Activated CD8-positive, alpha-beta memory T cell treated with anti-CD3 and anti-CD28 coated beads, Interleukin-2, amount 10 ng/mL, durations not matched to agents 7 days and 5 days (primary cell): ENCODE results near the gene SATB2. TPM values are rescaled to one million over a fixed set of nuclear protein-coding genes. Genes with fewer than 3 reads are reported as not detected.
A peak's percentile ranks its signal among the peaks of the same experiment; 100 is the strongest.

Source experiments
- ATAC-seq: fragments of 150-1000 bp; cut with Tn5 transposase; one replicate; pipeline ENCODE4 v1.10.0; 2021; ENCODE audit warnings: moderate library complexity
- CTCF ChIA-PET: fragments of 350-600 bp; sonication (Branson Sonifier 250); formaldehyde crosslinking; loops from one replicate; lab custom pipeline; 2021; ENCODE audit warnings: antibody characterized with exemption; lab: Charles Lee
- DNase-seq: peaks from one replicate; pipeline ENCODE4 v3.0.0-alpha.2; 2020
- H3K27ac Mint-ChIP-seq: one replicate; pipeline ENCODE4 v1.8.0; 2021; ENCODE audit warnings: mild to moderate bottlenecking, mixed read lengths
- H3K27me3 Mint-ChIP-seq: one replicate; pipeline ENCODE4 v1.8.0; 2021; ENCODE audit warnings: mixed read lengths
- H3K36me3 Mint-ChIP-seq: one replicate; pipeline ENCODE4 v1.8.0; 2021; ENCODE audit warnings: mild to moderate bottlenecking, mixed read lengths
- H3K4me1 Mint-ChIP-seq: one replicate; pipeline ENCODE4 v1.8.0; 2021; ENCODE audit warnings: mixed read lengths
- H3K4me3 Mint-ChIP-seq: one replicate; pipeline ENCODE4 v1.8.0; 2021; ENCODE audit warnings: mild to moderate bottlenecking, moderate library complexity, mixed read lengths
- H3K9me3 Mint-ChIP-seq: one replicate; pipeline ENCODE4 v1.8.0; 2022; ENCODE audit warnings: low read depth, mixed read lengths
- total RNA-seq, 2 experiments: library from RNA; stranded (reverse); gene quantifications; one replicate each; pipeline ENCODE4 v1.2.3, GENCODE V29; 2021

SATB2 gene
- total RNA-seq, 2 experiments from 2014 or later: 0.09 TPM; not detected in 1

DNA sequence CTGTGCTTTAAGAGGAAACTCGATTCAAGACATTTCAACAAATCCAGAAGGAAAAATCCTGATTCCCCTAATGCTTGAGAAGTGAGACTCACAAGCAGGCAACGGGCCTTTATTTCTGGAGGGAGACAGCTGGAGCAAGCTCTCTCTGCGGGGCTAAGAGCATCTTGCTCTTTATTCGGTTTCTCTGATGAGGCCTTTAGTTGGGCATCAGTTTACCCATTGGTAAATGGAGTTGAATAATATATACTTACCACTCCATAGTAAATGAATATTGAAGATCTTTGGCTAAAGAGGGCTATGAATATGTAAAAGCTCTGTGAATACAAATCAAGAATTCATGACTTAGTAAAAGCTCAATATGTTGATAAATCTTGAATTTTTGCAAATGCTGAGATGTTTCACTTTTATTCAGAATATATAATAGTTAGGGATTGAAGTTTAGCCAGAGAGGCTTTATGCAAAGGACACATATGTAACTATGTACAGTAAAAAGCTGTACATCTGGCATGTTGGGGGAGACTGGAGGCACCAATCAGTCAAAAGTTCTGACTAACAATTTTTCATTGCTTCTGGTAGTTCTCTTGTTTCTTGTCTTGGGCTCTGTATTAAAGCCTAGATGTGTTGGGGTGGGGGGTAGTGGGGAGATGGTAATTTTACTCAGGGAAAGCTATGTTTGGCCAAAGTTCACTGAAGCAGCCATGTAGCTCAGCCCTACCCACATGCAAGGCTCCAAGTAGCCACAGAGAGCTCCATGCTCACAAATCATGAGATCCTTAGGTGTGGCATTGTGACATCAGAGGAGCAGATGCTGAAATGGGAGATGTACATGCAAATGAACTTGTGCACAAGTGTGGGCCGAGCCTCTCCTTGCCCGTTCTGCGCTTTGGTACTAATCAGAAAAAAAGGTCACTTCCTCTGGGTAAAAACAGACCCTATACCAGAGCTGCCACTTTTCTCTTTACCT, 200.2 kb downstream of the SATB2 start:
- Mint-ChIP-seq H3K27ac (no peak overlapping the region), H3K27me3 (no peaks in the 10 kb centered on the region), H3K4me3 (no peak overlapping the region), H3K9me3 (peaks cover 4% of the 10 kb centered on the region), H3K36me3 (no peaks in the 10 kb centered on the region), H3K4me1 (no peaks in the 10 kb centered on the region)
- CTCF ChIA-PET: no interaction called here
- ATAC-seq: no peak
- no peak for DNase-seq

- Mint-ChIP-seq H3K27me3 (no peaks in the 10 kb centered on the region), H3K36me3 (no peaks in the 10 kb centered on the region), H3K27ac (no peak overlapping the region), H3K4me3 (no peak overlapping the region), H3K9me3 (no peaks in the 10 kb centered on the region), H3K4me1 (peaks cover 4% of the 10 kb centered on the region)
- DNase-seq (no peak), ATAC-seq (no peak)
- CTCF ChIA-PET: no interaction called here
Observed at GRCh38 chr2:199230091-199230490, 227.6 kb downstream of the SATB2 start.

DNA sequence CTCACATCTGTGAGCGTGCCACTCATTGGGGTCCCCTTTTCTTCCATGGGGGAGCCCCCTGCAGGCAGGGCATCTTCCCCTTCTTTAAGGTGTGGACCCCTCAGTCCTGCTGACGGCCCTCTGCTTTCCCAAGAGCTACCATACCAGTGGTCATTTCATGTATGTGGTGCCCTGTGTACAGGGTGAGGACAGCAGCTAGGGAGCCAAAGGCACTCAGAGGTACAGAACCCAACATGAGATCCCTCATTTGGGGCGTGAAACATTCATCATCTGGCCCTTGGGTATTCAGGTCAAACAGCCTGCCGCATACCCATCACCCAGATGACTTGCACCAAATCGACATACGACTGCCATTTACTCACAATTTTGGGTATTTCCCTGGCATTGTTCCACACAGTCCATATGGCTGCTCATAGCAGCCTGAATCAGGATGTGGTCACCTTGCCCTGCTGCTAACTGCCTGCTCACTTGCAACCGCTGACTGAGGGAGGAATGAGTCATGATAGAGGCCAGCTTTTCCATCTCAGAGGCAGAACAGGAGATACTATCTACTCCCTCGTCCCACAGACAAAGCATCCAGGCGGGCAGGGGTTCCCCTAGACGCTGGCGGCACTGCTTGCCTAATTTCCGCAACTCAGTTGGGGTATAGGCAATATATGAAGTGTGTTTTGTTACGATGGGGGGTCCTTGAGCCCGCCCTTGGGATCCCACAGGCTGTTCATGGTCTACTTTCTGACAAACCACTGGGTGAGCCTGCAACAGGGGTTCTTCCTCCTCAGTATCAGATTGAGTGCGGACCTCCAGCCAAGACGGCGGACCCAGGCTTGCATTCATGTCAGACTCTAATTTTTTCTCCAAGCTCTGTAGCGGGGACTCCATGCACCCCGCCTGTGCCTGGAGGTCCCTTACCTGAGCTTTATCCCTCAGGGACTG, 228.6 kb downstream of the SATB2 start:
- Mint-ChIP-seq H3K27ac (no peak overlapping the region), H3K4me3 (no peak overlapping the region), H3K9me3 (no peaks in the 10 kb centered on the region), H3K27me3 (no peaks in the 10 kb centered on the region), H3K4me1 (peaks cover 4% of the 10 kb centered on the region), H3K36me3 (no peaks in the 10 kb centered on the region)
- DNase-seq (peak; percentile 64), ATAC-seq (peak; percentile 86)
- CTCF ChIA-PET: no interaction called here

DNA sequence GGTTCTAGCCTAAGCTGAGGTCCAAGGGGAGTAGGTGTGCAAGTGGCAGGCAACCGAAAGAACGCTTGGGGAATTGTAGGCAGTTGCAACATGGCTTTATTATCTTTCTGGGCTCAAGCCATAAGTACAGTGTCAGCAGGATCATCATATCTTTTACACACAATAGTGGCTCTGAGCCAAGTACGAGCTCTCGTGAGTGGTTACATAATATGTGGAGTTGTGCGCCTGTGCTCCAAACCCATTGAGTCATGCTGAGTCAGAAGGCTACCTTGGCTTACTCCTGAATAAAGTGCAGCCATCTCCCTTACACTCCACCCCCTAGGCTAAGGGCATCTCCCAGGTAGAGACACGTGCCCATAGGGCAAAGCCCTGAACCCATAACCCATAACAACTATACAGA, 233.9 kb downstream of the SATB2 start:
- CTCF ChIA-PET: no interaction called here

DNA sequence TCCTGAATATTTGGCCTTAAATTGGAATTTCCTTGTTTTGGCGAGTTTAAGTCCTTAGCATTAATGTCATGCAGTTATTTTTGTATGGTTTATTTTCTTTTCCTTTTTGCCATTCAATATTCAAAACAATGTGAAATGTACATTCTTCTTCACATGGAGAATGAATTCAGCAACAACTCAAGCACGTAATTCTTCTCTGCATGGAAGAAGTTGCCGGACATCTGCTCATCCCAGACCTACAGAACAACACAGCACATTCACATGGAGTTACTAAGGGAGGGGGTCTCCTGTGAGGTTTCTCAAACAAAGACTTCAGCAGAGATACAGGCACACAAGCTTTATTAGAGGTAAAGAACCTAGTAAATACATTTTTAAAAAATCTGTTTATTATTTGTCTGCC, 236.8 kb downstream of the SATB2 start:
- DNase-seq (no peak), ATAC-seq (no peak)
- Mint-ChIP-seq H3K4me1 (no peaks in the 10 kb centered on the region), H3K36me3 (no peaks in the 10 kb centered on the region), H3K27me3 (no peaks in the 10 kb centered on the region), H3K9me3 (peaks cover 4% of the 10 kb centered on the region), H3K27ac (no peak overlapping the region), H3K4me3 (no peak overlapping the region)
- CTCF ChIA-PET: no interaction called here

More for the DNA sequence above, 233.9 kb downstream of the SATB2 start:
- Mint-ChIP-seq H3K36me3 (no peaks in the 10 kb centered on the region), H3K4me1 (no peaks in the 10 kb centered on the region), H3K9me3 (peaks cover 2% of the 10 kb centered on the region), H3K27ac (no peak overlapping the region), H3K27me3 (no peaks in the 10 kb centered on the region), H3K4me3 (no peak overlapping the region)
- no peak for DNase-seq
- ATAC-seq: no peak

DNA sequence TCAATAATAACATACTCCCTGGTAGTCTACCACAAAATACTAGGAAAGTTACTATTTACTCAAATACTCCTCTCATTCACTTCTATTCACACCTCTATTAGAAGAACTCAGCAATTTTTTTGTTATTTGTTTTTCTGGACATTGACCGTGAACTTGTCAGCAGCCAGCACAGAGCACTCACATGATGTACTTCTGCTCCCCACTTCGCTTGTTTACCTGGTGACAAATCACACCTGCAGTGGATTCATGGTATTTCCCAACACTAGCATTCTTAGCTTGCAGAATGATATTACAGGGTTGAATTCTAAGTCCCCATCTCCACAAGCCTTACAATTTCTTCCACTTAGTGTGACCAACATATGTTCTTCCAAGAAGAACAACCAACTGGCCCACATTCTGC, 238.2 kb downstream of the SATB2 start:
- Mint-ChIP-seq H3K27me3 (no peaks in the 10 kb centered on the region), H3K4me3 (no peak overlapping the region), H3K36me3 (no peaks in the 10 kb centered on the region), H3K9me3 (peaks cover 4% of the 10 kb centered on the region), H3K27ac (no peak overlapping the region), H3K4me1 (no peaks in the 10 kb centered on the region)
- ATAC-seq: no peak
- CTCF ChIA-PET: no interaction called here
- DNase-seq: no peak
